Stimulated activated memory B cell treated with anti-CD40 and anti-IgM and Interleukin-4, amounts not matched to agents 10 μg/mL and 1 μg/mL and 100 μg/mL, for 72 hours (primary cell): ENCODE data around the gene STEAP1B.
A peak's percentile ranks its signal among the peaks of the same experiment; 100 is the strongest.
"Not testable (repeated sequence)": the region's sequence is repeated elsewhere in the genome, so short reads cannot be mapped to it uniquely, and the experiment has no call there.

ENCODE experiments used
- ATAC-seq: fragments of 150-1000 bp; cut with Tn5 transposase; 2 replicates; pipeline ENCODE4 v1.10.0; 2021
- H3K27ac Mint-ChIP-seq: one replicate; pipeline ENCODE4 v1.8.0; 2022; ENCODE audit warnings: mild to moderate bottlenecking, mixed read lengths
- H3K27me3 Mint-ChIP-seq: one replicate; pipeline ENCODE4 v1.8.0; 2022; ENCODE audit warnings: mixed read lengths
- H3K36me3 Mint-ChIP-seq: one replicate; pipeline ENCODE4 v1.8.0; 2022; ENCODE audit warnings: mixed read lengths
- H3K4me1 Mint-ChIP-seq: one replicate; pipeline ENCODE4 v1.8.0; 2022; ENCODE audit warnings: mixed read lengths
- H3K4me3 Mint-ChIP-seq: one replicate; pipeline ENCODE4 v1.8.0; 2022; ENCODE audit warnings: mild to moderate bottlenecking, moderate library complexity, mixed read lengths
- H3K9me3 Mint-ChIP-seq: one replicate; pipeline ENCODE4 v1.8.0; 2022; ENCODE audit warnings: mixed read lengths

Gene STEAP1B

GRCh38 chr7:22514963-22515362 lies 15.0 kb upstream of the STEAP1B start:
- H3K36me3 Mint-ChIP-seq, H3K4me1 Mint-ChIP-seq, H3K27ac Mint-ChIP-seq, H3K4me3 Mint-ChIP-seq, ATAC-seq, H3K9me3 Mint-ChIP-seq: not testable (repeated sequence)
- peaks cover 11% of the 10 kb centered on the region for H3K27me3 Mint-ChIP-seq

DNA sequence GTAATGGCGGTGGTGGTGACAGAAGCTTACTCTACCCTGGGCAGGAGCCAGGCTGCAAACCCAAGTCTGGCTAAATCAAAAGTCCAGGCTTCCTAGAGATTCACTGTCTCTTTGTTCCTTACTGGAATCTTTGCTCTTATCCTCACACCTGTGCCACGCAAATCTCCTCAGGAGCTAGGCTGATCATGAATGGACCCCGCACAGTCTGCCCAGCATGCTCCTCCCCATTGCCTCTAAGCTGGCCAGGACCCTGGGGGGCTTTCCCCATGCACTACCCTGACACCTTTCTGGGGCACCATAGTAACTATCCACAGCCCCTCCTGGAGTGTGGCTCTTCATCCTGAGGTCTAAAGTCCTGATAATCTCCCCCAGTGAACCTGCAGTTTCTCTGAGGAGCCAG lies 7.3 kb upstream of the STEAP1B start:
- ATAC-seq, result peak; percentile 41

DNA sequence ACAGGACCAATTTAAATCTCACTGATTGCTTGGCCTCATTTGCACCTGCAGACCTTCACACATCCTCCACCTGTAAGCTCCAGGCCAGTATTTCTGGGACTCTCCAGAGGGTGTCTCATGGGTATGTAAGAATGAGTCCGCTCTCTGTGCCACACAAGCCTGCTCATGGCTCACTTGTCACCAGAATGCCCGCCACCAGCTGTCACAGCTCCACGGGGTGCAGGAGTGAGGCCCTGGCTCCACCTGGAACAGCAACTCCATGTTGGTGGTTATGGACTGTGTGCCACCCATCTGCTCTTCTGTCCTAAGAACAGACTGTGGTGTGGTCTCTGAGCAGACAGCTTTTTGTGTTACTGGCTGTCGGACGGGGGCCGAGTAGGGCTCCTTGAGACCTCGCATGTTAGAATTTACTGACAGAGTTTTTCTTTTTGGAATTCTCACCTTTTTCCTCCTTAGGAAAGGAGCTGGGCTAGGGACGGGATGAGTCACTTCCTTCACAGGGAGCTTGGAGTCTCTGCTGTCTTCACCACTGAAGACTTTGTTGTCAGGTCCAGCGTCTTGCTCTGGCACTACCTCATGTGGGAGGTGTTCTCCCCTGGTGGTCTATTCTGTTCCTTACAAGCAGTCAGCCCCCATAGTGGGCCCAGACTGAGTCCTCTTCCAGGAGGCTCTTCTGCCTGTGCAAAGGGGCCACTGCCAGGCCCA lies 6.5 kb upstream of the STEAP1B start:
- not testable (repeated sequence) for H3K36me3 Mint-ChIP-seq, H3K27ac Mint-ChIP-seq, H3K27me3 Mint-ChIP-seq, H3K4me3 Mint-ChIP-seq, H3K9me3 Mint-ChIP-seq, H3K4me1 Mint-ChIP-seq
- peak; percentile 16 for ATAC-seq

More for the DNA sequence above, 7.3 kb upstream of the STEAP1B start:
- not testable (repeated sequence) for H3K9me3 Mint-ChIP-seq, H3K27me3 Mint-ChIP-seq, H3K4me3 Mint-ChIP-seq, H3K27ac Mint-ChIP-seq, H3K36me3 Mint-ChIP-seq, H3K4me1 Mint-ChIP-seq

DNA sequence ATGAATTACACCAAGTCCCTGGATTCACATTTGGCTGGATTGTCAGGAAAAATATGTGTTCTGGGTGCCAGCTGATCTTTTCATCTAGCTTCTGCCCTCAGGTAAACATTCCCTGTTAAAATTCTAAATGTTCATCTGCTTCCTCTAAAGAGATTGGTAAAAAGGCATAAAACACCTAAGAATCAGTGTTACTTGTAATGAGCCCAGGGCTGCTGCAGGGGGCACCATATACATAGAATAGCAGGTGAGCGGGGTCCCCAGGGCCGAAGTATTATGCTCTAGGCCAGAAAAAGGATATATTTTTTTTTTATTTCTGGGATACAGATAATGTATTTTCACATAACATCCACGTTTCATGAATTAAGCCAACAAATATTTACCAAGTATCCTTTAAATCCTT lies 4.5 kb upstream of the STEAP1B start:
- not testable (repeated sequence) for H3K4me1 Mint-ChIP-seq, H3K36me3 Mint-ChIP-seq, ATAC-seq, H3K27me3 Mint-ChIP-seq, H3K27ac Mint-ChIP-seq, H3K4me3 Mint-ChIP-seq, H3K9me3 Mint-ChIP-seq

DNA sequence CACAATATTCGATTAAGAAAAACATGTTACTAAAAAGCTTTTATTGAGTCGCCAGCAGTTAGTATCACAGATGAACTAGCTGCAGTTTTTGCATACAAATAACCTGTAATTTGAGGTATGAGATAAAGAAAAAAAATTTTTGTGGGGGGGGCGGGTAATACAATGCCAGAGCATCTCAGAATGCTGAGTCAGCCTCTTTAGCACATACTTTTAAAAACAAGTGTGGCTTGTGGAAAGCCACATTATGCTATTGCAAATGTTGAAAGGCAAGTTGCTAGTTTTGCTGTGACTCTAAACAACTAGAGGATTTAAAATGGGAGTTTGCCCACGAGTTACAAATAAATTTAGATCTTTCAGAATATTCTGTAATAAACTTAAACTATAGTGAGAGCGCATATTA lies 2.1 kb upstream of the STEAP1B start:
- not testable (repeated sequence) for ATAC-seq, H3K4me1 Mint-ChIP-seq, H3K27ac Mint-ChIP-seq, H3K9me3 Mint-ChIP-seq, H3K4me3 Mint-ChIP-seq, H3K36me3 Mint-ChIP-seq
- H3K27me3 Mint-ChIP-seq, result peaks cover 11% of the 10 kb centered on the region

DNA sequence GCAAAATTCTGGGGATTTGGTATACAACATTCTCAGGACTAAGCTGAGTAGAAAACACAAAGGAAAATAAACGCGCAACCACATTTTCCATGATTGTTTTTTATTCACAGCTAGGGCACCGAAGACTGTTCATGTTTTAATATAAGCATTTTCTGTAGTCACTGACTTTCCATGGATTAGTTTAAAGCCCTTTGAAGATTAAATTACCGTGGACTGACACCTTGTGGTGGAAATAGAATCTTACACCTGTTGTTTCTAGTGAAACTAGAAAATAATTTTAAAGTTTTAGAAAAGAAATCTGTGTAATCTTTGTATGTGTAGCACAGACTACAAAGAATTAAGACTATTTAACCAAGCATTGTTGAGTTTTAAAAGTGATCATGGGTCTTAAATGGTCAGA lies 1.3 kb upstream of the STEAP1B start:
- not testable (repeated sequence) for H3K27ac Mint-ChIP-seq, H3K36me3 Mint-ChIP-seq, H3K9me3 Mint-ChIP-seq, H3K4me3 Mint-ChIP-seq, ATAC-seq, H3K4me1 Mint-ChIP-seq
- H3K27me3 Mint-ChIP-seq, result peaks cover 11% of the 10 kb centered on the region

DNA sequence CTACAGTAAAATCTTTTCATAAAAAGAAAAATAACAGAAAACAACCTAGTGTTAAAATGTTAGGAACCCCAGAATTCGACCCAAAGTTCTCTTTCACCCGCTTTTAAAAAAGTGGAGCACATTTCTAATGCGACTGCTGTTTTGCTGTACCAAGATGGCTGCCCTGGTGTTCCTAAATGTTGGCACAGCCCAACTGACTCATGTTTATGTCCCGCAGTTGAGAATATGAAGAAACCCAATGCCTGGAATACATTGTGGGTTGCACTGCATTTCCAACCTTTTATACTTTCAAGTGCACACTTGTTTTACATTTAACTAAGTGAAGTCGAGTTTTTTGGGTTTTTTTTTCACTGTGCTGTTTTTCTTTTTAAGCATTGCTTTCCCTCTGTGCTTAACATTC lies 944 bp downstream of the STEAP1B start:
- no peak for ATAC-seq
- Mint-ChIP-seq H3K4me3 (no peak overlapping the region), H3K4me1 (peaks cover 6% of the 10 kb centered on the region), H3K9me3 (no peaks in the 10 kb centered on the region), H3K27me3 (peaks cover 11% of the 10 kb centered on the region), H3K27ac (no peak overlapping the region), H3K36me3 (no peaks in the 10 kb centered on the region)

DNA sequence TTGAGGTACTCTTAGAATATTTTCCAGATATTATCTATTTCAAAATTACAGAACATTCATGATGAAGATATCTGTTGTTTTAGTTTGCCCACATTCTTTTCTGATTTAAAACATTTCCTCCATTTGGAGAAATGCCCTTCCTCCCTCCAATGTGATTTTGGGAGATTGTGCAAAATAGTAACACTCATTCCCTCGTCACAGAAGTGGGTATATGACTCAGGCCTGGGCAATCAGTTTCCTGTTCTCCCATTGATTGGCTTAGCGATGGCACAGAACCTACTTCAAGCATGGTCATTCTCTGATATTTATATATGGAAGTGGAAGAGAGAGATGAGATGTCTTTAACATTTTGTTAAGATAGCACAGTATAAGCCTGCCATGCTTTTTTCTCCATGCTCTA lies 3.1 kb downstream of the STEAP1B start:
- ATAC-seq, H3K36me3 Mint-ChIP-seq, H3K27ac Mint-ChIP-seq, H3K4me3 Mint-ChIP-seq, H3K9me3 Mint-ChIP-seq, H3K4me1 Mint-ChIP-seq: not testable (repeated sequence)
- peaks cover 11% of the 10 kb centered on the region for H3K27me3 Mint-ChIP-seq

- not testable (repeated sequence) for H3K4me1 Mint-ChIP-seq, H3K27ac Mint-ChIP-seq, H3K9me3 Mint-ChIP-seq, H3K36me3 Mint-ChIP-seq, ATAC-seq, H3K4me3 Mint-ChIP-seq
- peaks cover 11% of the 10 kb centered on the region for H3K27me3 Mint-ChIP-seq
These were observed 3.6 kb downstream of the STEAP1B start for GRCh38 chr7:22496296-22496888.

DNA sequence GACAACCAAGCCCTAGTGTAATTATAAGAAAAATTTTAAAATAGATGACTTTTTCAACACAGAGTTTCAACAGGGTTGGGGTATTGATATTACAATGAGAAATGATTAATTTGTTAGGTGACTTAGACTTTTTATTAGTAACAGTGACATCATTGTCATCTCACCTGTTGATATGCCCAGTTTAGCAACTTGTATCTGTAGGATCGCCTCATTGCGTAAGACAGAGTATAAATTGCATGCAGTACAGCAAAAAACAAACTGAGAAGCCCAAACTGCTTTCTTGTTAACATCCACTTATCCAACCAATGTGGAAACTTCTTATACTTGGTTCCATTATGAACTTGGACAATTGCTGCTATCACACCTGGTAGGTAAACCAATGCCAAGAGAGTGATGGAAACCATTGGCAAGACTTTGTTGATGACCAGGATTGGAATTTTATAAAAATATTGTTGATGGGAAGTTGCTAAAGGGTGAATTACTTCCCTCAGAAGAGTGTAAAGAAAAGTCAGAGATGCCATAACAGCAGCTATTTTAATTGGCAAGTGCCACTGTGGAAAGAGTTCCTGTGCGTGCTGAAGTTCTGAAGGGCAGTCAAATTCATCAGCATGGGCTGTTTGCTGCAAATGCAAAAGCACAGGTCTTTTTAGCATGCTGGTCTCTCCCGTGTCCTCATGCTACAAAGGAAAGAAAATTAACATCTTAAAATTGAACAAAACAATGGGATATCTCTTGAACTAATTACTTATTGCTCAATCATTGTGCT lies 6.6 kb downstream of the STEAP1B start:
- H3K4me3 Mint-ChIP-seq, H3K9me3 Mint-ChIP-seq, H3K27me3 Mint-ChIP-seq, H3K27ac Mint-ChIP-seq, H3K36me3 Mint-ChIP-seq, ATAC-seq, H3K4me1 Mint-ChIP-seq: not testable (repeated sequence)

DNA sequence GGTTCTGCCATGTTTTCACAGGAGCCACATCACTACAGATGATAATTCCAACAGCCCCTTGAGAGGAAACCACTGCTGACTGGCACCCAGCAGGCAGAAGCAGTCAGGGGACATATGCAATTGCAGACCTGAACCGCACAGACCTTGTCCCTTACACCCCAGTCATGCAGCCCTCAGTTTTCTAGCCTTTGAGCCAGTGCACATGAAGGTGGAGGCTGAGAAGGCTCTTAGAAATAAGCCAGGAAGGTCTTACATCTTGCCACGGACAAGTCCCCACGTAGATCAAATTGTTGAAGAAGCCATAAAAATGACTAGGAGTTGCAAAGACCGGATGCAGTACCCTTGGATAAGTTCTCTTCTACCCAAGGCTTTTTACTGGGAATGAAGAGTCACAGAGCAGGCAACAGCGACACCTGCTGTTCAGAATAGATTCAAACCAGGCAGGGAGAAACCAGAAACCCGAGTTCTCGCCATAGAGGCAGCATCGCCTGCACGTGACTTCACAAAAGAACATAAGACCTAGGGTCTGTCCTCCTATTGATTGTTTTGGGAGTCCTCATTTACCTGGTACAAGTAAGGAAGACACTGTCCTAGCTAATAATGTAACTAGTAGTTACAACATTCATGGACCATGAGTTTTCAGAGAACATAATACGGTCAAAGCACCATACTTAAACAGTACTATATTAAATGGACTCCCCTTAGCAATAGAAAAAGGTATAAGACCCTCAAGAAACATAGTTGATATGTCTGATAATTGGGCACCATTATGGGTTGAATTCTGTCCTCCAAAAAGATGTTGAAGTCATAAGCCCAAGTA lies 11.1 kb downstream of the STEAP1B start:
- no peak for ATAC-seq
- Mint-ChIP-seq H3K36me3 (peaks cover 5% of the 10 kb centered on the region), H3K4me3 (no peak overlapping the region), H3K9me3 (no peaks in the 10 kb centered on the region), H3K27me3 (no peaks in the 10 kb centered on the region), H3K4me1 (no peaks in the 10 kb centered on the region), H3K27ac (no peak overlapping the region)

DNA sequence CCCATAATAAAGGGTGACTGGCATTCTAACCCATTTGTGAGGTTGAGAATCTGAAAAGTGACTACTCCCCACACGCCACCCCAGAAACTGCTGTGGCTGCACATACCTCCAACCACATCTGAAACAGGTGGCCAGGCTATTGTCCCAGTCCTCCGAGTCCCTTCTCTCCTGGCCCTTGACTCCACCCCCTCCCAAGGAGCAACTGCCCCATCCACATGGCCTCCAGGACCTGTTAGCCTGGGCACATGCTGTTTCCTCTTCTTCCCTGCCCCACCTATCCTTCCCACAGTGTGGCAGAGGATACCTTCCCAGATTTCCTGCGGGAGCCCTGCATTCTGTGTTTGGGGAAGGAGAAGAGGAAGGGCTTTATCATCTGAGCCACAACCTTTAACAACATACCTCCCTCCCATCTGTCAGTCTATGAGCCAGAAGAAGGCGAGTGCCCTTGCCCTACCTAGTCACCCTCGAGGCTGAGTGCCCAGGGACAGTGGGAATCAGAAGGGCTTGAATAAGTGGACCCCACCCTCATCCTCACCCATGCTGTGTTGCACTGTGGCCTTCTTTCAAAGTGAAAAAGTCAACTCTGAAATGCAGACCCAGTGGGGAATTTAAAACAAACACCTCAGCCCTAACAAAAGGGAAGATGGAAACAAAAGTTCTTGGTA lies 11.9 kb downstream of the STEAP1B start:
- no peaks in the 10 kb centered on the region for H3K4me1 Mint-ChIP-seq
- H3K9me3 Mint-ChIP-seq, result no peaks in the 10 kb centered on the region
- no peak for ATAC-seq
- H3K27me3 Mint-ChIP-seq, result no peaks in the 10 kb centered on the region
- no peak overlapping the region for H3K4me3 Mint-ChIP-seq
- H3K27ac Mint-ChIP-seq, result no peak overlapping the region
- H3K36me3 Mint-ChIP-seq, result peaks cover 5% of the 10 kb centered on the region

- Mint-ChIP-seq H3K4me1 (peaks cover 6% of the 10 kb centered on the region), H3K27me3 (no peaks in the 10 kb centered on the region), H3K36me3 (peaks cover 4% of the 10 kb centered on the region), H3K4me3 (no peak overlapping the region), H3K9me3 (no peaks in the 10 kb centered on the region), H3K27ac (no peak overlapping the region)
- no peak for ATAC-seq
These were observed 13.4 kb downstream of the STEAP1B start for GRCh38 chr7:22486597-22486996.

DNA sequence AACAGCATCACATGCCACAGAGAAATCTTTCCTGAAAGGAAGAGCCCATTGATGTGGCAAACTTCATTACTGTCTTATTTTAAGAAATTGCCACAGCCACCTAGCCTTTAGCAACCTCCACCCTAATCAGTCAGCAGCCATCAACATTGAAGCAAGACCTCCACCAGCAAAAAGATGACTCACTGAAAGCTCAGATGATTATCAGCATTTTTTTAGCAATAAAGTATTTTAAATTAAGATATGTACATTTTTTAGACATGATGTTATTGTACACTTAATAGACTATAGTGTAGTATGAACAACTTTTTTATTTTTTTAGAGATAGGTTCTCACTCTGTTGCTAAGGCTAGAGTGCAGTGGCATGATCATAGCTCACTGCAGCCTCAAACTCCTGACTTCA lies 14.8 kb downstream of the STEAP1B start:
- no peak overlapping the region for H3K27ac Mint-ChIP-seq
- no peaks in the 10 kb centered on the region for H3K27me3 Mint-ChIP-seq
- H3K4me3 Mint-ChIP-seq, result no peak overlapping the region
- peaks cover 10% of the 10 kb centered on the region for H3K4me1 Mint-ChIP-seq
- ATAC-seq, result no peak
- H3K9me3 Mint-ChIP-seq, result no peaks in the 10 kb centered on the region
- no peaks in the 10 kb centered on the region for H3K36me3 Mint-ChIP-seq

GRCh38 chr7:22482503-22482902 lies 17.5 kb downstream of the STEAP1B start:
- Mint-ChIP-seq H3K27ac (no peak overlapping the region), H3K9me3 (no peaks in the 10 kb centered on the region), H3K4me3 (no peak overlapping the region), H3K4me1 (peaks cover 10% of the 10 kb centered on the region), H3K27me3 (no peaks in the 10 kb centered on the region), H3K36me3 (no peaks in the 10 kb centered on the region)
- ATAC-seq, result no peak
